Panc1 (cell line): ENCODE data around the gene LAMC3.

Source experiments
- POLR2AphosphoS5 ChIP-seq: IDR thresholded peaks from 2 replicates; pipeline ENCODE4 v1.6.1; 2012; ENCODE audit warnings: mild to moderate bottlenecking, low read depth, low read length, moderate library complexity
- SIN3A ChIP-seq: IDR thresholded peaks from 2 replicates; pipeline ENCODE4 v1.6.1; 2012; ENCODE audit warnings: low read depth, mild to moderate bottlenecking, low read length, moderate library complexity, borderline replicate concordance; ENCODE audit not compliant: insufficient read depth
- TCF7L2 ChIP-seq: IDR thresholded peaks from 2 replicates; pipeline ENCODE4 v1.6.1; 2011; ENCODE audit warnings: mild to moderate bottlenecking, low read depth, low read length, inconsistent platforms
- TF ChIP-seq, protein P1 (sequence below): fragments of 450-650 bp; IDR thresholded peaks from 2 replicates; pipeline ENCODE4 v1.5.1; 2017; ENCODE audit warnings: mild to moderate bottlenecking
- TF ChIP-seq, protein P2 (sequence below), 2 experiments: IDR thresholded peaks; 2 replicates each; pipeline ENCODE4 v1.6.1; 2011 to 2012; ENCODE audit warnings: low read depth in 2 of 2, control low read depth in 1 of 2, low read length in 1 of 2, mild to moderate bottlenecking in 1 of 2, moderate library complexity in 1 of 2; ENCODE audit not compliant: insufficient read depth in 1 of 2

DNA sequence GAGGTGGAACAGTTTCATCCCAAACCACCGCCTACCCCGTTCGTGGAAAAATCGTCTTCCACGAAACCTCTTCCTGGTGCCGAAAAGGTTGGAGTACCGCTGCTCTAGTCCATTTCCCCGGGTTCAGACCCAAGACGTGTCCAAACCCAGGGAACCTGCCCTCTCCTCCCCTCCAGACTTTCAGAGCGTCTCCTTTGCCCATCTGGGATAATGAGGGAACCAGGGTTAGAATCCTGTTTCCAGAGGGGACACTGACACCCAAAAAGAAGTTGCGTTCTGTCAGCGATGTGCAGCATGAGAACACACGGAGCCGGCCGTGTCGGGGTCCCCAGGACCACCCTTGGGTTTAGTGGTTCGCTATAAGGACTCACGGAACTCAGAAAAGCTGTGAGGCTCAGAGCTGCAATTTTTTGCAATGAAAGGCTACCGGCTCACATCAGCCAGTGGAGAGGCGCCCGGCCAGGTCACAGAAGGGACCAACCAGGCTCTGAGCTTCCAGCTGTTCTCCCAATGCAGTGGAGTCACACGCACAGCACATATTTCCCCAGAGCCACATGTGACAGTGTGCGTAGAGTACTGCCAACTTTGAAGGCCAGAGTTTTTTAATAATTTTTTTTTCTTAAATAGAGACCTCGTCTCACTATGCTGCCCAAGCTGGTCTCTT, 19.4 kb downstream of the LAMC3 start:
- TF ChIP-seq, protein P1, sequence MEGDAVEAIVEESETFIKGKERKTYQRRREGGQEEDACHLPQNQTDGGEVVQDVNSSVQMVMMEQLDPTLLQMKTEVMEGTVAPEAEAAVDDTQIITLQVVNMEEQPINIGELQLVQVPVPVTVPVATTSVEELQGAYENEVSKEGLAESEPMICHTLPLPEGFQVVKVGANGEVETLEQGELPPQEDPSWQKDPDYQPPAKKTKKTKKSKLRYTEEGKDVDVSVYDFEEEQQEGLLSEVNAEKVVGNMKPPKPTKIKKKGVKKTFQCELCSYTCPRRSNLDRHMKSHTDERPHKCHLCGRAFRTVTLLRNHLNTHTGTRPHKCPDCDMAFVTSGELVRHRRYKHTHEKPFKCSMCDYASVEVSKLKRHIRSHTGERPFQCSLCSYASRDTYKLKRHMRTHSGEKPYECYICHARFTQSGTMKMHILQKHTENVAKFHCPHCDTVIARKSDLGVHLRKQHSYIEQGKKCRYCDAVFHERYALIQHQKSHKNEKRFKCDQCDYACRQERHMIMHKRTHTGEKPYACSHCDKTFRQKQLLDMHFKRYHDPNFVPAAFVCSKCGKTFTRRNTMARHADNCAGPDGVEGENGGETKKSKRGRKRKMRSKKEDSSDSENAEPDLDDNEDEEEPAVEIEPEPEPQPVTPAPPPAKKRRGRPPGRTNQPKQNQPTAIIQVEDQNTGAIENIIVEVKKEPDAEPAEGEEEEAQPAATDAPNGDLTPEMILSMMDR, result no peak
- no peak for TF ChIP-seq TCF7L2
- TF ChIP-seq POLR2AphosphoS5, result no peak
- TF ChIP-seq, protein P2, sequence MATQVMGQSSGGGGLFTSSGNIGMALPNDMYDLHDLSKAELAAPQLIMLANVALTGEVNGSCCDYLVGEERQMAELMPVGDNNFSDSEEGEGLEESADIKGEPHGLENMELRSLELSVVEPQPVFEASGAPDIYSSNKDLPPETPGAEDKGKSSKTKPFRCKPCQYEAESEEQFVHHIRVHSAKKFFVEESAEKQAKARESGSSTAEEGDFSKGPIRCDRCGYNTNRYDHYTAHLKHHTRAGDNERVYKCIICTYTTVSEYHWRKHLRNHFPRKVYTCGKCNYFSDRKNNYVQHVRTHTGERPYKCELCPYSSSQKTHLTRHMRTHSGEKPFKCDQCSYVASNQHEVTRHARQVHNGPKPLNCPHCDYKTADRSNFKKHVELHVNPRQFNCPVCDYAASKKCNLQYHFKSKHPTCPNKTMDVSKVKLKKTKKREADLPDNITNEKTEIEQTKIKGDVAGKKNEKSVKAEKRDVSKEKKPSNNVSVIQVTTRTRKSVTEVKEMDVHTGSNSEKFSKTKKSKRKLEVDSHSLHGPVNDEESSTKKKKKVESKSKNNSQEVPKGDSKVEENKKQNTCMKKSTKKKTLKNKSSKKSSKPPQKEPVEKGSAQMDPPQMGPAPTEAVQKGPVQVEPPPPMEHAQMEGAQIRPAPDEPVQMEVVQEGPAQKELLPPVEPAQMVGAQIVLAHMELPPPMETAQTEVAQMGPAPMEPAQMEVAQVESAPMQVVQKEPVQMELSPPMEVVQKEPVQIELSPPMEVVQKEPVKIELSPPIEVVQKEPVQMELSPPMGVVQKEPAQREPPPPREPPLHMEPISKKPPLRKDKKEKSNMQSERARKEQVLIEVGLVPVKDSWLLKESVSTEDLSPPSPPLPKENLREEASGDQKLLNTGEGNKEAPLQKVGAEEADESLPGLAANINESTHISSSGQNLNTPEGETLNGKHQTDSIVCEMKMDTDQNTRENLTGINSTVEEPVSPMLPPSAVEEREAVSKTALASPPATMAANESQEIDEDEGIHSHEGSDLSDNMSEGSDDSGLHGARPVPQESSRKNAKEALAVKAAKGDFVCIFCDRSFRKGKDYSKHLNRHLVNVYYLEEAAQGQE (IDR thresholded peaks at IDR 0.05; ENCODE audit: insufficient read depth in 1 of 2, low read depth in 2 of 2, low read length in 1 of 2), result no peak
- TF ChIP-seq SIN3A, result no peak
